Skeletal muscle satellite cell (primary cell): ENCODE results near the gene GNG5. TPM values are rescaled to one million over a fixed set of nuclear protein-coding genes. Genes with fewer than 3 reads are reported as not detected.

Source experiments
- H3K27me3 ChIP-seq: 2 replicates; pipeline ENCODE4 v1.7.0; 2013; ENCODE audit warnings: low read length; ENCODE audit not compliant: control insufficient read depth, insufficient read depth
- H3K36me3 ChIP-seq: 2 replicates; pipeline ENCODE4 v1.7.0; 2013; ENCODE audit warnings: mild to moderate bottlenecking, control low read depth, low read length; ENCODE audit not compliant: insufficient read depth
- H3K4me1 ChIP-seq: 2 replicates; pipeline ENCODE4 v1.7.0; 2013; ENCODE audit warnings: low read length; ENCODE audit not compliant: control insufficient read depth, insufficient read depth
- H3K4me2 ChIP-seq: 2 replicates; pipeline ENCODE4 v1.7.0; 2013; ENCODE audit warnings: mild to moderate bottlenecking, low read length
- H3K4me3 ChIP-seq: 2 replicates; pipeline ENCODE4 v1.7.0; 2013; ENCODE audit warnings: low read length
- H3K9ac ChIP-seq: 2 replicates; pipeline ENCODE4 v1.7.0; 2013; ENCODE audit warnings: mild to moderate bottlenecking, low read depth, low read length, moderate library complexity
- H3K9me3 ChIP-seq: replicated peaks from 2 replicates; pipeline ENCODE4 v1.7.0; 2013; ENCODE audit warnings: mild to moderate bottlenecking, control low read depth, low read length
- total RNA-seq: library from RNA; depleted of rRNA; stranded (reverse); fragments of >200 nt; gene quantifications from 2 replicates; pipeline ENCODE4 v1.2.3, GENCODE V29; 2012; rRNA removed

The GNG5 gene
- 33.0 and 37.4 TPM in 2 replicates for total RNA-seq

DNA sequence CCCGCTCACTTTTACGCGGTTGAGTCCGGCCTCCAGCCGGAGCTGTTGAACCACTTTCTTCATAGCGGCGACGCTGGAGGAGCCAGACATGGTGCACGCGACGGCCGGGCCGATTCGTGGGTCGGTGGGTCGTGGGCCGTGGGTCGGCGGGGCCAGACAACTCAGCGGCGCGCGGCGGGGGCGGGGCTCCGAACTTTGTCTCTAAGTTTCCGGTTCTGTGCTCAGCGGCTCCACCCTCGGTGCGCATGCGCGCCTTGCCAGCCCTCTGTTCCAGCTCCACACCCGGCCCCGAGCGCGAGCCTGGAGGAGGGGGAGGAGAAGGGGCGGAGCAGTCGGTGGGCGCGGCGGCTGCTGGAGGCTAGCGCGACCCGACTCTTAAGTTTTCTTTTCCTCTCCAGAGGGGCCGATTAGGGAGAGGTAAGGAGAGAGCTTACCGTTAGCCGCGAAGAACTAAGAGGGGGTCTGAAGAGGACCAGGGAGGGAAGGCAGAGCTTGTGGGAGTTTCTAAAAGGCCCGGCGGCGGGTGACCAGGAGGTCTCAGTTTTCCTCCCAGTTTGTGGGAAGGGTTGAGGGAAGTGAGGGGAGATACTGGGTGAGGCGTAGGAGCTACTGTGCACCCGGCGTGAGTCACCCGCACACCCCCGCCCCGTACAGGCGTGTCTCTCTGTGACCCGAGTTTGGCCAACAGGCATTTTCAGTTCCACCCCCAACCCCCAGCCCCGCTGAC lies at the start of gene GNG5, which contains the start of gene SPATA1:
Gene GNG5, minus strand, starts transcription at position 580 of the 727 bp plus-strand sequence. Its CDS starts 490 bp downstream, at position 90.
Gene SPATA1, plus strand, starts transcription at position 385 of the 727 bp plus-strand sequence. CDS start 9,974 bp downstream, outside the sequence.
- no peaks in the 10 kb centered on the region for H3K9me3 ChIP-seq
- peaks cover 25% of the 10 kb centered on the region for H3K4me1 ChIP-seq
- peak within 1 kb of the TSS; percentile 93 for H3K9ac ChIP-seq
- H3K4me3 ChIP-seq, result peak within 1 kb of the TSS; percentile 80
- no peaks in the 10 kb centered on the region for H3K27me3 ChIP-seq
- H3K36me3 ChIP-seq, result peaks cover 6% of the 10 kb centered on the region
- peak within 1 kb of the TSS; percentile 90 for H3K4me2 ChIP-seq

DNA sequence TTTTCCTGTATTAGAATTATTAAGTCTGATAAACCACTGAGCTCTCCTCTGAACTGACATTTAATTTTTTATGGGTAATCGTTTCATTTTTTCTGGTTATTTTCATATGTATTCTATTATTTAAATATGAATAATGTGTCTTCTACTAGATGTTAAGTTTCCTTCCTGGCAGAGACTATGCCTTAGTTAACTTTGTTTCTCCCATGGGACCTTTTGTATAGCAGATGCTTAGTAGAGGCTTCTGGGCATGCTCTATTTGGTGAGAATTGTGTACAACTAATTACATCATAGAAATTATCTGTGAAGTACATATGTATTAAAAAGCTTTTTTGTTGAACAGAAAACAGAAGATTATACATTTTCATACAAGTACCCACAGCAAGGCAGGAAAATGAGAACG lies 44.4 kb upstream of the GNG5 start:
- Histone ChIP-seq H3K4me3 (no peak overlapping the region), H3K36me3 (peaks cover 3% of the 10 kb centered on the region), H3K4me1 (no peaks in the 10 kb centered on the region), H3K4me2 (no peak overlapping the region), H3K27me3 (no peaks in the 10 kb centered on the region), H3K9ac (no peak overlapping the region), H3K9me3 (no peaks in the 10 kb centered on the region)

DNA sequence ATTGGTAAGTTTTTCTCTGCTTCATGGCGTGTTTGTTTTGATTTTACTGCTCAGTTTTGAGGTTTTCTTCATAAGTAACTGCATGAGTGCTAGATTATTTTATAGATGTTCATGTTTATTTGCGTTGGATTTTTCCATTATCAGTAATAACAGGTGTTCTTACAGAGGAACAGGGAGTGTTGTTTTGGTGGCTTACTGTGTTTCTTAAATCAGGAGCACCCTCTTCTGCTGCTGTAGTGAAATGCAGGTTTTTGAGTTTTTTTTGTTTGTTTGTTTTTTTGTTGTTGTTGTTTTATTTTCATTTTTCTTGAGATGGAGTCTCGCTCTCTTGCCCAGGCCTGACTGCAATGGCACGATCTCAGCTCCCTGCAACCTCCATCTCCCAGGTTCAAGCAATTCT lies 35.3 kb upstream of the GNG5 start:
- H3K9me3 ChIP-seq, result no peaks in the 10 kb centered on the region
- H3K36me3 ChIP-seq, result peaks cover 2% of the 10 kb centered on the region
- H3K4me3 ChIP-seq, result no peak overlapping the region
- no peak overlapping the region for H3K9ac ChIP-seq
- H3K4me1 ChIP-seq, result peaks cover 14% of the 10 kb centered on the region
- no peaks in the 10 kb centered on the region for H3K27me3 ChIP-seq
- H3K4me2 ChIP-seq, result no peak overlapping the region

DNA sequence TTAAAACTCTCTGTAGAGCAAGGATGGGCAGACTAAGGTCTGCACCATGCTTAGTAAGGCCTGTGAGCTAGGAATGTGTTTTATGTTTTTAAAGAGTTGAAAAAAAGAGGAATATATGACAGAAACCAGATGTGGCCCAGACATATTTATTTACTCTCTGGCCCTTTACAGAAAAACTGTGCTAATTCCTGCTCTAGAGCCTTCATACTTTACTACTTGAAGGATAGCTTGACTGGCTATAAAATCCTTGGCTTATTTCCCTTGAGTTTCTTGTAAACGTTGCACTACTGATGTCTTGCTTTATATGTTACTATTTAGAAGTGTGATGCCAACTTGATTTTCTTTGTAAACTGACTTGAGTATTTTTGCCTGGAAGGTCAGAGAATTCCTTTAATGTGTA lies 34.4 kb upstream of the GNG5 start:
- H3K4me2 ChIP-seq, result no peak overlapping the region
- H3K9ac ChIP-seq, result no peak overlapping the region
- no peak overlapping the region for H3K4me3 ChIP-seq
- peaks cover 2% of the 10 kb centered on the region for H3K36me3 ChIP-seq
- H3K27me3 ChIP-seq, result no peaks in the 10 kb centered on the region
- H3K4me1 ChIP-seq, result peaks cover 14% of the 10 kb centered on the region
- no peaks in the 10 kb centered on the region for H3K9me3 ChIP-seq

DNA sequence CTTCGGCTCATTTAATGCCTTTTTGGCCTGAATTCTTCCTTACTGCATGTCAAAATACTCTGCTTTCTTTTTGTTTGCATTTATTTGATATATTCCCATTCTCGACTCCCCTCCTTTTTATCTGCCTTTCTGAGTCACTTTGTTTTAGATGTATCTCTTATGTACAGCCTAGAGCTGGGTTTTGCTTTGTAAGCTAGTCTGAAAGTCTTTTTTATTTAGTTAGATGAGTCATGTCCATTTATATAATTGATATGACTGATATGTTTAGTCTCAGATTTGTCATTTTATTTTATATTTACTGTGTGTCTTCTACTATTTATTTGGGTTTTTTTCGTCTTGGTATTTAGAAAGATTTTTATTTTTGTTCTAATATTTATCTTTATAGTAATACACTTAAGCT lies 33.6 kb upstream of the GNG5 start:
- H3K4me2 ChIP-seq, result no peak overlapping the region
- no peak overlapping the region for H3K9ac ChIP-seq
- no peaks in the 10 kb centered on the region for H3K27me3 ChIP-seq

DNA sequence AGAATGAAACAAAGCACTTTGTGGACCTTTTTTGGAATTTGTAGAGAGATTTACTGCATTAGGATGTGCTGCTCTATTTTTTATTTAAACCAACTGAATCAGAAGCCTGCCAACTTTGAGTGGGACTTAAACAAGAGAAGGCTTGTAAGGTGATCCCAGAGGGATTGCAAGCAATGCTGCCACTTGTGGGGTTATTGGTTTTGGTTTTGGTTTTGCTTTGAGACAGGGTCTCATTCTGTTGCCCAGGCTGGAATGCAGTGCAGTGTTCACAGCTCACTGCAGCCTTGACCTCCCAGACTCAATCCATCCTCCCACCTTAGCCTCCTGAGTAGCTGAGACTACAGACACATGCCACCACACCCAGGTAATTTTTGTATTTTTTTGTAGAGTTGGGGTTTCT lies 32.2 kb upstream of the GNG5 start:
- no peaks in the 10 kb centered on the region for H3K27me3 ChIP-seq
- H3K4me3 ChIP-seq, result no peak overlapping the region
- no peak overlapping the region for H3K4me2 ChIP-seq
- no peak overlapping the region for H3K9ac ChIP-seq
- no peaks in the 10 kb centered on the region for H3K9me3 ChIP-seq
- peaks cover 14% of the 10 kb centered on the region for H3K4me1 ChIP-seq
- peaks cover 2% of the 10 kb centered on the region for H3K36me3 ChIP-seq

More for the DNA sequence above, 33.6 kb upstream of the GNG5 start:
- Histone ChIP-seq H3K4me3 (no peak overlapping the region), H3K36me3 (peaks cover 2% of the 10 kb centered on the region), H3K9me3 (no peaks in the 10 kb centered on the region), H3K4me1 (peaks cover 14% of the 10 kb centered on the region)

DNA sequence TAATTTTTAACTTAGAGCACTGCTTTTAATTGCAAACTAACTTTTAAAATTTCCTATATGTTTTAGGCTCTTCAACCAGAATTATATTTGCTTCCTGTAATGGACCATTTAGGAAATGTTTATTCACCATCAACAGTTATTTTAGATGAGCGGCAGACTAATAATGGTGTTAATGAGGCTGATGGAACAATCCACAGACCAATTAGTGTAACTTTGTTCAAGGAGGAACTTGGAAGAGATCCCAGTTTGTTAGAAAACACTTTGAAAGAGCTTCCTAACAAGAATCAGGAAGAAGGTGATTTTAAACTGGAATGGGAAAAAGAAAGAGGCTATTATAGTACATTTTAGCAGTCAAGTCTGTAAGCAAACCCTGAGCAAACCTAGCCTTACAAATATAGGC lies 19.4 kb upstream of the GNG5 start:
- H3K36me3 ChIP-seq, result no peaks in the 10 kb centered on the region
- H3K4me3 ChIP-seq, result no peak overlapping the region
- no peak overlapping the region for H3K9ac ChIP-seq
- H3K9me3 ChIP-seq, result no peaks in the 10 kb centered on the region
- H3K4me1 ChIP-seq, result no peaks in the 10 kb centered on the region
- H3K27me3 ChIP-seq, result no peaks in the 10 kb centered on the region
- no peak overlapping the region for H3K4me2 ChIP-seq

DNA sequence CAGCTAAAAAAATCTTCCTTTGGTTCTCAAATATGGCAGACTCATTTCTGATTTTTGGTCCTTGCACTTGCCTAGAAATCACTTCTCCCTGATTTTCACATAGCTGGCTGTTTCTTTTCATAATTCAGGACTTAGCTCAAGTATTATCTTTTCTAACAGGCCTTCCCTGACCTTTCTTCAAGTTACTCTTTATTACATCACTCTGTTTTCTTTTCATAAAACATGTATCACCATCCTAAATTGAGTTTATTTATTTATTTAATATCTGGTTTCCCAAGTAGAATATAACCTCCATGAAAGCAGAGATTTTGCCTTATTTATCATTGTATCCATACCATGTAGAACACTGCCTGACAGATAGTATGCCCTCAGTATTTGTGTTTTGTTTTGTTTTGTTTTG lies 18.2 kb upstream of the GNG5 start:
- Histone ChIP-seq H3K4me2 (no peak overlapping the region), H3K9me3 (no peaks in the 10 kb centered on the region), H3K4me1 (no peaks in the 10 kb centered on the region), H3K36me3 (no peaks in the 10 kb centered on the region), H3K4me3 (no peak overlapping the region), H3K27me3 (no peaks in the 10 kb centered on the region), H3K9ac (no peak overlapping the region)

DNA sequence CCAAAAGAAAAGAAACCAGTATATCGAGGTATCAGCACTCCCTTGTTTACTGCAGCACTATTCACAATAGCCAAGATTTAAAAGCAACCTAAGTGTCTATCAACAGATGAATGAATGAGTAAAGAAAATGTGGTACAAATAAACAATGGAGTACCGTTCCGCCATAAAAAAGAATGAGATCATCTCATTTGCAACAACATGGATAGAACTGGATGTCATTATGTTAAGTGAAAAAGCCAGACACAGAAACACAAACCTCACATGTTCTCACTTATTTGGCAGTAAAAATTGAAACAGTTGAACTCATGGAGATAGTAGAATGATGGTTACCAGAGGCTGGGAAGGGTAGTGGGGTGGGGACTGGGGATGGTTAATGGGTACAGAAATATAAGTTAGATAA lies 4.3 kb upstream of the GNG5 start:
- Histone ChIP-seq H3K4me2 (no peak overlapping the region), H3K27me3 (no peaks in the 10 kb centered on the region), H3K36me3 (no peaks in the 10 kb centered on the region), H3K4me3 (no peak overlapping the region), H3K9ac (no peak overlapping the region), H3K4me1 (peaks cover 4% of the 10 kb centered on the region), H3K9me3 (no peaks in the 10 kb centered on the region)

DNA sequence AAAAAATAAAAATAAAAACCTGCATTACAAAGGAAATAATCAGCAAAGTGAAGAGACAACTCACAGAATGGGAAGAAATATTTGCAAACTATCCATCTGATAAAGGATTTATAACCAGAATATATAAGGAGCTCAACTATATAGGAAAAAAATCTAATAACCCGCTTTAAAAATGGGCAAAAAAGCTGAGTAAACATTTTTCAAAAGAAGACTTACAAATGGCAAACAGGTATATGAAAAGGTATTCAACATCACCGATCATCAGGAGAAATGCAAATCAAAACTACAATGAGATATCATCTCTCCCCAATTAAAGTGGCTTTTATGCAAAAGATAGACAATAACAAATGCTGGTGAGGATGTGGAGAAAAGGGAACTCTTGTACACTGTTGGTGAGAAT lies 3.8 kb upstream of the GNG5 start:
- H3K36me3 ChIP-seq, result no peaks in the 10 kb centered on the region
- peaks cover 4% of the 10 kb centered on the region for H3K4me1 ChIP-seq
- H3K9me3 ChIP-seq, result no peaks in the 10 kb centered on the region
- H3K4me2 ChIP-seq, result no peak overlapping the region
- H3K9ac ChIP-seq, result no peak overlapping the region
- no peak overlapping the region for H3K4me3 ChIP-seq
- no peaks in the 10 kb centered on the region for H3K27me3 ChIP-seq

DNA sequence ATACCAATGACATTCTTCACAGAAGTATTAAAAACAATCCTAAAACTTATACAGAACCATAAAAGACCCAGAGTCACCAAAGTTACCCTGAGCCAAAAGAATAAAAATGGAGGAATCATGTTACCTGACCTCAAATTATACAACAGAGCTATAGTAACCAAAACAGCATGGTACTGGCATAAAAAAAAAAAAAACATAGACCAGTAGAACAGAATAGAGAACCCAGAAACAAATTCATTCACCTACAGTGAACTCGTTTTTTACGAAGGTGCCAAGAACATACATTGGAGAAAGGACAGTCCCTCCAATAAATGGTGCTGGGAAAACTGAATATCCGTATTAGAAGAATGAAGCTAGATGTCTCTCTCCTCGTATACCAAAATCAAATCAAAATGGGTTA lies 2.6 kb upstream of the GNG5 start:
- H3K9me3 ChIP-seq, result no peaks in the 10 kb centered on the region

DNA sequence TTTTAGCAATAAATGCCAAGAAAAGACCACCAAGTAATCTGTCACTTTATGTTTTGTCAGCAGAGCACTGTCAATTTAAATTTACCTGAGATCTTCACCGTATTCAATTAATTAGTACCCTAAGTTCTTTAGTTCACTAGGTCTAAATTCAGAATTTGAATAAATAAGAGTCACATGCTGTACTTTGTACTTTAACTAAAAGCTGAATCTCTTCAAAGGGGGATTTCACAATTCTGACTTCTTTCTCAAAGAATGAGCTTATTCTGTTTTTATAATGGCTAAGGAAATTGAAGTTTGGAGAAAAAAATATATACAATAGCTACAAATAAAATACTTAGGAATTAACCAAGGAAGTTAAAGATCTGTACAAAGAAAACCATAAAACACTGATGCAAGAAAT lies 2.1 kb upstream of the GNG5 start:
- Histone ChIP-seq H3K4me3 (no peak overlapping the region), H3K9me3 (no peaks in the 10 kb centered on the region), H3K27me3 (no peaks in the 10 kb centered on the region), H3K9ac (no peak overlapping the region), H3K4me2 (no peak overlapping the region), H3K4me1 (peaks cover 14% of the 10 kb centered on the region), H3K36me3 (peaks cover under 1% of the 10 kb centered on the region)

More for the DNA sequence above, 2.6 kb upstream of the GNG5 start:
- Histone ChIP-seq H3K4me3 (no peak overlapping the region), H3K4me2 (no peak overlapping the region), H3K27me3 (no peaks in the 10 kb centered on the region), H3K36me3 (no peaks in the 10 kb centered on the region), H3K4me1 (peaks cover 9% of the 10 kb centered on the region), H3K9ac (no peak overlapping the region)
